Fibroblast of mammary gland (primary cell): Measurements from ENCODE around the gene DUSP8.

Experiments
- DNase-seq: peaks from one replicate; pipeline ENCODE4 v3.0.0-alpha.2; 2010; ENCODE audit warnings: low read depth
- H3K4me3 ChIP-seq: 2 replicates; pipeline ENCODE4 v1.5.1; 2011; ENCODE audit warnings: low read depth, mild to moderate bottlenecking, low read length, moderate library complexity; ENCODE audit not compliant: control insufficient read depth
- CTCF ChIP-seq: conservative IDR thresholded peaks from 2 replicates; pipeline ENCODE4 v1.5.1; 2011; ENCODE audit warnings: low read depth, low read length, inconsistent platforms; ENCODE audit not compliant: control insufficient read depth, insufficient read depth

Gene DUSP8

GRCh38 chr11:1504581-1505290 lies 67.3 kb downstream of the DUSP8 start:
- DNase-seq: no peak
- no peak overlapping the region for H3K4me3 ChIP-seq
- no peak for TF ChIP-seq CTCF

GRCh38 chr11:1504138-1504537 lies 67.9 kb downstream of the DUSP8 start:
- no peak overlapping the region for H3K4me3 ChIP-seq
- DNase-seq: no peak
- no peak for TF ChIP-seq CTCF
